DMS153 treated with DMSO at 0.1 percent for 48 hours (cell line): ENCODE data around the gene KAT6B.

Source experiments
- DNase-seq: peaks from one replicate; lab custom pipeline; 2025; ENCODE audit not compliant: unreplicated experiment; lab: John Stamatoyannopoulos, UW

KAT6B gene

GRCh38 chr10:75061709-75062505 is 235.5 kb downstream of the KAT6B start:
- DNase-seq: no peak

GRCh38 chr10:75062506-75063299 is 236.3 kb downstream of the KAT6B start:
- no peak for DNase-seq

GRCh38 chr10:75063461-75064230 is 237.2 kb downstream of the KAT6B start:
- no peak for DNase-seq

- no peak for DNase-seq
Observed at GRCh38 chr10:75065076-75065475, 238.7 kb downstream of the KAT6B start.

GRCh38 chr10:75066271-75066670 is 239.9 kb downstream of the KAT6B start:
- DNase-seq: no peak

GRCh38 chr10:75067272-75067671 is 240.9 kb downstream of the KAT6B start:
- DNase-seq: no peak

- no peak for DNase-seq
Observed at GRCh38 chr10:75068523-75068922, 242.1 kb downstream of the KAT6B start.

GRCh38 chr10:75070476-75070875 is 244.1 kb downstream of the KAT6B start:
- no peak for DNase-seq

- DNase-seq: peak; percentile 22
Observed at GRCh38 chr10:75070961-75071428, 244.6 kb downstream of the KAT6B start.

GRCh38 chr10:75071756-75072155 is 245.4 kb downstream of the KAT6B start:
- no peak for DNase-seq

- no peak for DNase-seq
Observed at GRCh38 chr10:75072727-75073126, 246.3 kb downstream of the KAT6B start.

- no peak for DNase-seq
Observed at GRCh38 chr10:75073442-75073841, 247.0 kb downstream of the KAT6B start.

GRCh38 chr10:75074711-75075445 is 248.5 kb downstream of the KAT6B start:
- no peak for DNase-seq

- DNase-seq: no peak
Observed at GRCh38 chr10:75076348-75076747, 249.9 kb downstream of the KAT6B start.

GRCh38 chr10:75079436-75080083 is 253.2 kb downstream of the KAT6B start:
- DNase-seq: no peak

GRCh38 chr10:75080554-75080953 is 254.2 kb downstream of the KAT6B start:
- DNase-seq: no peak

- no peak for DNase-seq
Observed at GRCh38 chr10:75081379-75081778, 255.0 kb downstream of the KAT6B start.
